PFSK-1 (cell line): Measurements from ENCODE around the gene PARP2.

Experiments
- POLR2AphosphoS5 ChIP-seq: IDR thresholded peaks from 2 replicates; pipeline ENCODE4 v1.6.1; 2012; ENCODE audit warnings: low read depth, mild to moderate bottlenecking, control low read depth, low read length, moderate library complexity
- REST ChIP-seq, 2 experiments: IDR thresholded peaks; 2 replicates each; pipeline versions ENCODE4 v1.6.1 to v1.8.0; 2011 to 2012; ENCODE audit warnings: low read depth in 2 of 2, low read length in 2 of 2, control low read depth in 1 of 2, inconsistent platforms in 1 of 2, mild to moderate bottlenecking in 1 of 2, moderate library complexity in 1 of 2; ENCODE audit not compliant: insufficient read depth in 1 of 2

GRCh38 chr14:20365928-20366327 is 22.5 kb downstream of the PARP2 start:
- TF ChIP-seq POLR2AphosphoS5 (no peak), REST (IDR thresholded peaks at IDR 0.05; ENCODE audit: insufficient read depth in 1 of 2, low read depth in 2 of 2, low read length in 2 of 2) (no peak)
